Transverse colon (tissue), 4 donors: ENCODE data around the gene VPS13D. TPM values are rescaled to one million over a fixed set of nuclear protein-coding genes. Genes with fewer than 3 reads are reported as not detected.

ENCODE experiments used
- DNase-seq: peaks from one replicate; pipeline ENCODE4 v3.0.0-alpha.2; 2019
- H3K27ac ChIP-seq, 4 donors: fragments of 200-600 bp; sonication (generic); 2 replicates each; pipeline ENCODE4 v1.5.1; 2016 to 2018; ENCODE audit warnings: inconsistent platforms in 4 of 4
- H3K27me3 ChIP-seq: fragments of 200-600 bp; sonication (generic); 2 replicates; pipeline ENCODE4 v1.5.1; 2017; ENCODE audit warnings: inconsistent platforms
- H3K36me3 ChIP-seq, 4 donors: fragments of 200-600 bp; sonication (generic); 2 replicates each; pipeline ENCODE4 v1.5.1; 2017 to 2019; ENCODE audit warnings: inconsistent platforms in 4 of 4
- H3K4me1 ChIP-seq, 4 donors: fragments of 200-600 bp; sonication (generic); 2 replicates each; pipeline ENCODE4 v1.5.1; 2017 to 2020; ENCODE audit warnings: inconsistent platforms in 4 of 4
- H3K4me3 ChIP-seq, 4 donors: fragments of 200-600 bp; sonication (generic); 1 replicate in 1 of 4; 2 replicates in 3 of 4; pipeline versions ENCODE4 v1.5.1 to v1.6.1; 2017 to 2019; ENCODE audit warnings: inconsistent platforms in 4 of 4
- H3K9me3 ChIP-seq, 2 donors: fragments of 200-600 bp; sonication (generic); 2 replicates each; pipeline ENCODE4 v1.5.1; 2017 to 2019; ENCODE audit warnings: inconsistent platforms in 2 of 2
- EP300 ChIP-seq: sonication (generic); formaldehyde crosslinking; IDR thresholded peaks from one replicate; pipeline ENCODE4 v1.6.1; 2017; ENCODE audit warnings: antibody characterized with exemption, low read depth
- POLR2A ChIP-seq: fragments of 450-650 bp; IDR thresholded peaks from one replicate; pipeline ENCODE4 v1.6.1; 2016; ENCODE audit warnings: antibody characterized with exemption, mild to moderate bottlenecking, moderate library complexity
- POLR2AphosphoS5 ChIP-seq, 3 donors: sonication (generic); formaldehyde crosslinking; IDR thresholded peaks; one replicate each; pipeline ENCODE4 v1.6.1; 2016; ENCODE audit warnings: antibody characterized with exemption in 3 of 3
- whole genome bisulfite sequencing, 2 donors: methylation state at CpG; one replicate each; pipeline ENCODE4 v1.1.5; 2018; ENCODE audit warnings: low coverage in 1 of 2; 5-methylcytosine and 5-hydroxymethylcytosine counted together
- in situ Hi-C, 4 donors: fragments of 200-750 bp; cut with MboI; loops; one replicate each; pipeline versions ENCODE4 v1.15.0 to v1.15.1; 2017; ENCODE audit warnings: low sequenced_read_pairs in 3 of 4, low pct_ligation_motif_present in 1 of 4, low pct_unique_long_range_greater_than_20kb in 1 of 4
- intact Hi-C: fragments of 100-400 bp; cut with DNase I; formaldehyde crosslinking; loops from one replicate; pipeline ENCODE4 v1.15.1; 2023; ENCODE audit warnings: low total_unique reads
- total RNA-seq, 4 donors: library from RNA; depleted of rRNA; stranded (reverse); fragments of >200 nt; gene quantifications; one replicate each; pipeline ENCODE4 v1.1.0, GENCODE V29; 2016
- TF ChIP-seq, protein P1 (sequence below), 5 experiments: fragments of 200-600 bp in 3 of 5; fragments of 450-650 bp in 2 of 5; sonication (generic) in 3 of 5; IDR thresholded peaks; 1 replicate in 2 of 5; 2 replicates in 3 of 5; pipeline ENCODE4 v1.5.1; 2016 to 2017; ENCODE audit warnings: antibody characterized with exemption in 5 of 5, inconsistent platforms in 3 of 5, mild to moderate bottlenecking in 2 of 5, moderate library complexity in 1 of 5

Gene VPS13D
- total RNA-seq, 4 donors from 2014 or later: 101 to 136 (median 116) TPM

GRCh38 chr1:12204754-12205658, 24.8 kb upstream of the VPS13D start:
- in situ Hi-C loops (loop anchor here in 2 of 4 donors (5.0 kb wide), 1 partner anchor 78 kb away; no protein-coding TSS in a partner anchor), intact Hi-C loops (no loop called here)
- no peak overlapping the region for H3K4me3 ChIP-seq
- H3K4me1 ChIP-seq: peaks cover 0 to 9% (median 3%) of the 10 kb centered on the region in 4 donors
- WGBS, 2 donors: 87 to 88% methylated on average over 5 to 7 of the region's 7 CpGs
- no peaks in the 10 kb centered on the region for H3K27me3 ChIP-seq
- peaks cover 0 to 7% (median 0%) of the 10 kb centered on the region in 4 donors for H3K36me3 ChIP-seq
- H3K27ac ChIP-seq: no peak overlapping the region
- H3K9me3 ChIP-seq: no peaks in the 10 kb centered on the region
- TF ChIP-seq POLR2AphosphoS5 (IDR thresholded peaks at IDR 0.05) (no peak), POLR2A (no peak), EP300 (no peak)
- TF ChIP-seq, protein P1, sequence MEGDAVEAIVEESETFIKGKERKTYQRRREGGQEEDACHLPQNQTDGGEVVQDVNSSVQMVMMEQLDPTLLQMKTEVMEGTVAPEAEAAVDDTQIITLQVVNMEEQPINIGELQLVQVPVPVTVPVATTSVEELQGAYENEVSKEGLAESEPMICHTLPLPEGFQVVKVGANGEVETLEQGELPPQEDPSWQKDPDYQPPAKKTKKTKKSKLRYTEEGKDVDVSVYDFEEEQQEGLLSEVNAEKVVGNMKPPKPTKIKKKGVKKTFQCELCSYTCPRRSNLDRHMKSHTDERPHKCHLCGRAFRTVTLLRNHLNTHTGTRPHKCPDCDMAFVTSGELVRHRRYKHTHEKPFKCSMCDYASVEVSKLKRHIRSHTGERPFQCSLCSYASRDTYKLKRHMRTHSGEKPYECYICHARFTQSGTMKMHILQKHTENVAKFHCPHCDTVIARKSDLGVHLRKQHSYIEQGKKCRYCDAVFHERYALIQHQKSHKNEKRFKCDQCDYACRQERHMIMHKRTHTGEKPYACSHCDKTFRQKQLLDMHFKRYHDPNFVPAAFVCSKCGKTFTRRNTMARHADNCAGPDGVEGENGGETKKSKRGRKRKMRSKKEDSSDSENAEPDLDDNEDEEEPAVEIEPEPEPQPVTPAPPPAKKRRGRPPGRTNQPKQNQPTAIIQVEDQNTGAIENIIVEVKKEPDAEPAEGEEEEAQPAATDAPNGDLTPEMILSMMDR (IDR thresholded peaks at IDR 0.05): no peak
- no peak for DNase-seq

GRCh38 chr1:12206238-12206637, 23.6 kb upstream of the VPS13D start:
- intact Hi-C loops: no loop called here
- no peaks in the 10 kb centered on the region for H3K27me3 ChIP-seq
- no peak for DNase-seq
- peaks cover 0 to 7% (median 0%) of the 10 kb centered on the region in 4 donors for H3K36me3 ChIP-seq
- H3K9me3 ChIP-seq: no peaks in the 10 kb centered on the region
- TF ChIP-seq, protein P1 (IDR thresholded peaks at IDR 0.05): no peak
- TF ChIP-seq EP300 (no peak), POLR2AphosphoS5 (IDR thresholded peaks at IDR 0.05) (no peak), POLR2A (no peak)
- no peak overlapping the region for H3K4me3 ChIP-seq
- H3K27ac ChIP-seq: no peak overlapping the region
- 86 to 87% methylated on average over 3 to 5 of the region's 5 CpGs for whole genome bisulfite sequencing, 2 donors
- in situ Hi-C loops: loop anchor here in 2 of 4 donors (5.0 kb wide), 1 partner anchor 79 kb away; no protein-coding TSS in a partner anchor
- H3K4me1 ChIP-seq: peaks cover 0 to 9% (median 3%) of the 10 kb centered on the region in 4 donors

DNA sequence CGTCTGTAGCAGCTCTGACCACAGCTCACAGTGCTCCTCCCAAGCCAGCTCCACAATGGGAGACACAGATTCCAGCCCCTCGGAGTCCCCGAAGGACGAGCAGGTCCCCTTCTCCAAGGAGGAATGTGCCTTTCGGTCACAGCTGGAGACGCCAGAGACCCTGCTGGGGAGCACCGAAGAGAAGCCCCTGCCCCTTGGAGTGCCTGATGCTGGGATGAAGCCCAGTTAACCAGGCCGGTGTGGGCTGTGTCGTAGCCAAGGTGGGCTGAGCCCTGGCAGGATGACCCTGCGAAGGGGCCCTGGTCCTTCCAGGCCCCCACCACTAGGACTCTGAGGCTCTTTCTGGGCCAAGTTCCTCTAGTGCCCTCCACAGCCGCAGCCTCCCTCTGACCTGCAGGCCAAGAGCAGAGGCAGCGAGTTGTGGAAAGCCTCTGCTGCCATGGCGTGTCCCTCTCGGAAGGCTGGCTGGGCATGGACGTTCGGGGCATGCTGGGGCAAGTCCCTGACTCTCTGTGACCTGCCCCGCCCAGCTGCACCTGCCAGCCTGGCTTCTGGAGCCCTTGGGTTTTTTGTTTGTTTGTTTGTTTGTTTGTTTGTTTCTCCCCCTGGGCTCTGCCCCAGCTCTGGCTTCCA, 22.9 kb upstream of the VPS13D start:
- intact Hi-C loops (no loop called here), in situ Hi-C loops (loop anchor here in 2 of 4 donors (5.0 kb wide), 1 partner anchor 80 kb away; no protein-coding TSS in a partner anchor)
- no peak for DNase-seq
- peaks cover 0 to 7% (median 0%) of the 10 kb centered on the region in 4 donors for H3K36me3 ChIP-seq
- no peak overlapping the region for H3K27ac ChIP-seq
- TF ChIP-seq, protein P1 (IDR thresholded peaks at IDR 0.05): no peak
- no peak for TF ChIP-seq POLR2AphosphoS5 (IDR thresholded peaks at IDR 0.05)
- TF ChIP-seq EP300: no peak
- no peak for TF ChIP-seq POLR2A
- no peaks in the 10 kb centered on the region for H3K9me3 ChIP-seq
- H3K4me1 ChIP-seq: peaks cover 0 to 9% (median 3%) of the 10 kb centered on the region in 4 donors
- 83% methylated on average over 17 of the region's 17 CpGs; no CpG with 5 or more reads in 1 of the 2 donors for WGBS, 2 donors
- no peak overlapping the region for H3K4me3 ChIP-seq
- no peaks in the 10 kb centered on the region for H3K27me3 ChIP-seq

DNA sequence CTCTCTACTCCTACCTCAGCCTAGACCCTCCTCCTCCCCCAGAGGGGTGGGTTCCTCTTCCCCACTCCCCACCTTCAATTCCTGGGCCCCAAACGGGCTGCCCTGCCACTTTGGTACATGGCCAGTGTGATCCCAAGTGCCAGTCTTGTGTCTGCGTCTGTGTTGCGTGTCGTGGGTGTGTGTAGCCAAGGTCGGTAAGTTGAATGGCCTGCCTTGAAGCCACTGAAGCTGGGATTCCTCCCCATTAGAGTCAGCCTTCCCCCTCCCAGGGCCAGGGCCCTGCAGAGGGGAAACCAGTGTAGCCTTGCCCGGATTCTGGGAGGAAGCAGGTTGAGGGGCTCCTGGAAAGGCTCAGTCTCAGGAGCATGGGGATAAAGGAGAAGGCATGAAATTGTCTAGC, 21.6 kb upstream of the VPS13D start:
- intact Hi-C loops: loop anchor here (2.0 kb wide), 1 partner anchor 81 kb away; no protein-coding TSS in a partner anchor
- Histone ChIP-seq H3K27me3 (no peaks in the 10 kb centered on the region), H3K27ac (no peak overlapping the region), H3K9me3 (no peaks in the 10 kb centered on the region), H3K4me3 (no peak overlapping the region), H3K36me3 (peaks cover 0 to 7% (median 0%) of the 10 kb centered on the region in 4 donors), H3K4me1 (peaks cover 0 to 9% (median 3%) of the 10 kb centered on the region in 4 donors)
- no peak for DNase-seq
- TF ChIP-seq EP300: no peak
- in situ Hi-C loops: loop anchor here in 2 of 4 donors (5.0 kb wide), 1 partner anchor 81 kb away; no protein-coding TSS in a partner anchor
- 72% methylated on average over 6 of the region's 6 CpGs; no CpG with 5 or more reads in 1 of the 2 donors for WGBS, 2 donors
